ENCODE measurements around the gene UBL4A. TPM values are rescaled to one million over a fixed set of nuclear protein-coding genes. Genes with fewer than 3 reads are reported as not detected.
A peak's percentile ranks its signal among the peaks of the same experiment; 100 is the strongest.

UBL4A gene
- total and polyA plus RNA-seq, 4 donors: 21.3 to 39.6 (median 30.6) TPM

DNA sequence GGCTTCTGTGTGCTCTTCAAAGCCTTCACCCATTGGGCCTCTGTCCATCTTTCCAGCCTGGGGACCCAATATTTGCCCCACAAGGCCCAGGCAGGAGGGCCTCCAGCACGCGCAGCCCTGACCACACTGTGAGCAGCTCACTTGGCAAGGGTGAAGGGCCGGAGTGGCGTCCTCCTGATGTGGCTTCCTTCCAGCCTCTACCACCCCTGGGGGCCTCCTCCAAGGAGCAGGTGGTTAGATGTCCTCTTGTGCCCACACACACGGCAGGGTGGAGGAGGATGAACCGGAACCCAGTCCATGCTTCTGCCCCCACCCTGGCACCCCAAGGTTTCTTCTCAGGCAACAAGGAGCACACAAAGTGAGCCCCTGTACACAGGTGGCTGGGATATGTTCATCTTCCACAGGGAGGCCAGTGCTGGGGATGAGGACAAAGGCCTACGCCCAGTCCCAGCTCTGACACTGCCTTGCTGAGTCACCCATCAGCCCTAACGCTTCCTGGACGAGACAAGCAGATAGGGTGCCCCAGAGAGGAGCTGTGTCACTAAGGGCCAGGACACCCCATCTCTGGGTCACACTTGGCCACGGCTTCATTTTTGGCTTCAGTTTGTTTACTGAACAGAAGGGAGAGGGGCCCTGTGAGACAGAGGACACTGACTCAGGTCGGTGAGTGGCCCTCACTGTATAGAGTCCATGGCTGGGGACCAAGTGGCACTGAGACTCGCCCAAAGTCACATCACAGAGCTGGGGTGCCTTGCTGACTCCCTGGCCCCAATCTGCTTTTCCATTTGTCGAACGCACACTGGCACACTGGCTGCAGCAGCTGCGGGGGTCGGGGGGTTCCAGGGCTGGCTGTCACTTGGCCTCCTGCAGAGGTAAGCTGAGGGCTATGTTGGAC, 1.9 kb downstream of the UBL4A start:
- TF ChIP-seq, protein P1, sequence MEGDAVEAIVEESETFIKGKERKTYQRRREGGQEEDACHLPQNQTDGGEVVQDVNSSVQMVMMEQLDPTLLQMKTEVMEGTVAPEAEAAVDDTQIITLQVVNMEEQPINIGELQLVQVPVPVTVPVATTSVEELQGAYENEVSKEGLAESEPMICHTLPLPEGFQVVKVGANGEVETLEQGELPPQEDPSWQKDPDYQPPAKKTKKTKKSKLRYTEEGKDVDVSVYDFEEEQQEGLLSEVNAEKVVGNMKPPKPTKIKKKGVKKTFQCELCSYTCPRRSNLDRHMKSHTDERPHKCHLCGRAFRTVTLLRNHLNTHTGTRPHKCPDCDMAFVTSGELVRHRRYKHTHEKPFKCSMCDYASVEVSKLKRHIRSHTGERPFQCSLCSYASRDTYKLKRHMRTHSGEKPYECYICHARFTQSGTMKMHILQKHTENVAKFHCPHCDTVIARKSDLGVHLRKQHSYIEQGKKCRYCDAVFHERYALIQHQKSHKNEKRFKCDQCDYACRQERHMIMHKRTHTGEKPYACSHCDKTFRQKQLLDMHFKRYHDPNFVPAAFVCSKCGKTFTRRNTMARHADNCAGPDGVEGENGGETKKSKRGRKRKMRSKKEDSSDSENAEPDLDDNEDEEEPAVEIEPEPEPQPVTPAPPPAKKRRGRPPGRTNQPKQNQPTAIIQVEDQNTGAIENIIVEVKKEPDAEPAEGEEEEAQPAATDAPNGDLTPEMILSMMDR (IDR thresholded peaks at IDR 0.05; ENCODE audit: control extremely low read depth, extremely low read depth): no peak
- 84 to 94% methylated on average over 11 to 16 of the region's 16 CpGs for WGBS, 2 donors
- H3K4me3 ChIP-seq: no peak overlapping the region
- no peaks in the 10 kb centered on the region for H3K27me3 ChIP-seq (ENCODE audit: control insufficient read depth in 3 of 3, insufficient read depth in 3 of 3, low read length in 2 of 3)
- H3K27ac ChIP-seq (ENCODE audit: low read depth in 1 of 2, low read length in 1 of 2): peak overlapping the region in 1 of 2 donors; percentile 35
- peaks cover 0 to 9% (median 0%) of the 10 kb centered on the region in 5 donors for H3K4me1 ChIP-seq (ENCODE audit: control insufficient read depth in 5 of 5, insufficient read depth in 5 of 5, low read length in 5 of 5)
- peaks cover 0 to 7% (median under 1%) of the 10 kb centered on the region in 4 donors for H3K36me3 ChIP-seq (ENCODE audit: control insufficient read depth in 4 of 4, insufficient read depth in 4 of 4, low read length in 4 of 4)
- DNase-seq (no peak), ATAC-seq (ENCODE audit: insufficient read depth, low FRiP score) (no peak)
- H3K9me3 ChIP-seq (ENCODE audit: control insufficient read depth in 4 of 4, insufficient read depth in 3 of 4, low read length in 3 of 4): peaks cover 0 to 2% (median 0%) of the 10 kb centered on the region in 4 donors
- no peak overlapping the region for H3K9ac ChIP-seq (ENCODE audit: insufficient read depth in 1 of 2, low read length in 2 of 2)

DNA sequence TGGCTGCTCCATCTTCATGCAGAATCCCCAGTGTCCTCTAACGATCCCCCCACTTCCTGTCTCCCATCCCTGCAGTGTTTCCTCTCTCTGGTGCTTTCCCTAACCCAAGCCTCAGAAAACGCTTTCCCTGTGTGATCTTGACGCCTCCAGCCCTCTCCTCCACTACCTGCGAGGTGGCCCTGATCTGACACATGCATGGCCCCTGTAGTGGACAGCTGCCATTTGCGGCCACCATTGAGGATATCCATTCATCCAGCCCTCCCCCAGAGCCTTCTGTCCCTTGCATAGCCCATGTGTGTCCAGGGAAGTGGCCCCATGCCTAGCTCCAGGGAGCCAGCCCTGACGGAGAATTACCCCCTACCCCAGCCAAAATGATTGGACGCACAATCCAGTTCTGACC, 3.1 kb downstream of the UBL4A start:
- ATAC-seq (ENCODE audit: insufficient read depth, low FRiP score) (no peak), DNase-seq (no peak)
- peaks cover 0 to 2% (median 0%) of the 10 kb centered on the region in 4 donors for H3K9me3 ChIP-seq (ENCODE audit: control insufficient read depth in 4 of 4, insufficient read depth in 3 of 4, low read length in 3 of 4)
- peaks cover 0 to 4% (median 0%) of the 10 kb centered on the region in 5 donors for H3K4me1 ChIP-seq (ENCODE audit: control insufficient read depth in 5 of 5, insufficient read depth in 5 of 5, low read length in 5 of 5)
- no peak overlapping the region for H3K4me3 ChIP-seq
- TF ChIP-seq, protein P1 (IDR thresholded peaks at IDR 0.05; ENCODE audit: control extremely low read depth, extremely low read depth): no peak
- H3K27me3 ChIP-seq (ENCODE audit: control insufficient read depth in 3 of 3, insufficient read depth in 3 of 3, low read length in 2 of 3): no peaks in the 10 kb centered on the region
- no peak overlapping the region for H3K27ac ChIP-seq (ENCODE audit: low read depth in 1 of 2, low read length in 1 of 2)
- WGBS, 2 donors: 78 to 87% methylated on average over 7 of the region's 7 CpGs
- H3K9ac ChIP-seq (ENCODE audit: insufficient read depth in 1 of 2, low read length in 2 of 2): no peak overlapping the region
- peaks cover 0 to 7% (median under 1%) of the 10 kb centered on the region in 4 donors for H3K36me3 ChIP-seq (ENCODE audit: control insufficient read depth in 4 of 4, insufficient read depth in 4 of 4, low read length in 4 of 4)

DNA sequence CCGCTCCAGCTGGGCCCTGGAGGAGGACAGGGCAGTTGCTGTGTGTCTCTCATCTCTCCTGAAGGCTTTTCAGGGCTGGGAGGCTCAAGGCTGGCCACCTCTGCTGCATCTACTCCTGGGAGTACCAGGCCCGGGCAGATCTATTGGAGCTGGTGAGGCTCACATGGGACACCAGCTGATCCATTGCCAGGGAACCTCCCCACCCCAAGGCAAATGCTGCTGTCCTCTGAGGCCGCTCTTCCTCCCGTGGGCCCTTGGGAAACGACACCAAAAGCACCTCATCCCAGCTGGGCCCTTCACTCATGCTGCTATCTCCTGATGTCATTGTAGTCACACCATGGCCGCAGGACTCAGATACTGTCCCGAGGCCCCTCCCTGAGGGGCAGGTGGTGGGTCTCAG, 3.6 kb downstream of the UBL4A start:
- DNase-seq: no peak
- 75 to 81% methylated on average over 6 to 7 of the region's 7 CpGs for WGBS, 2 donors

More for the DNA sequence above, 3.6 kb downstream of the UBL4A start:
- TF ChIP-seq, protein P1 (IDR thresholded peaks at IDR 0.05; ENCODE audit: control extremely low read depth, extremely low read depth): no peak
- H3K4me3 ChIP-seq: no peak overlapping the region
- H3K27ac ChIP-seq (ENCODE audit: low read depth in 1 of 2, low read length in 1 of 2): no peak overlapping the region
- H3K9ac ChIP-seq (ENCODE audit: insufficient read depth in 1 of 2, low read length in 2 of 2): no peak overlapping the region
- H3K4me1 ChIP-seq (ENCODE audit: control insufficient read depth in 5 of 5, insufficient read depth in 5 of 5, low read length in 5 of 5): peaks cover 0 to 4% (median 0%) of the 10 kb centered on the region in 5 donors
- H3K27me3 ChIP-seq (ENCODE audit: control insufficient read depth in 3 of 3, insufficient read depth in 3 of 3, low read length in 2 of 3): no peaks in the 10 kb centered on the region
- no peak for ATAC-seq (ENCODE audit: insufficient read depth, low FRiP score)
- peaks cover 0 to 2% (median 0%) of the 10 kb centered on the region in 4 donors for H3K9me3 ChIP-seq (ENCODE audit: control insufficient read depth in 4 of 4, insufficient read depth in 3 of 4, low read length in 3 of 4)
- peaks cover 0 to 7% (median under 1%) of the 10 kb centered on the region in 4 donors for H3K36me3 ChIP-seq (ENCODE audit: control insufficient read depth in 4 of 4, insufficient read depth in 4 of 4, low read length in 4 of 4)
